ENCODE measurements around the gene MAGI2.
"Not testable (repeated sequence)": the region's sequence is repeated elsewhere in the genome, so short reads cannot be mapped to it uniquely, and the experiment has no call there.

MAGI2 gene

GRCh38 chr7:78523930-78524329 lies 929.5 kb downstream of the MAGI2 start:
- DNase-seq: no peak

GRCh38 chr7:78521961-78522360 lies 931.5 kb downstream of the MAGI2 start:
- no peak for DNase-seq

- DNase-seq: no peak
Measured at GRCh38 chr7:78516450-78516849, 937.0 kb downstream of the MAGI2 start.

- no peak for DNase-seq
Measured at GRCh38 chr7:78514634-78515033, 938.8 kb downstream of the MAGI2 start.

GRCh38 chr7:78510580-78511188 lies 942.8 kb downstream of the MAGI2 start:
- no peak for DNase-seq

GRCh38 chr7:78503301-78503700 lies 950.2 kb downstream of the MAGI2 start:
- DNase-seq: not testable (repeated sequence)

GRCh38 chr7:78501064-78501463 lies 952.4 kb downstream of the MAGI2 start:
- no peak for DNase-seq

- no peak for DNase-seq
Measured at GRCh38 chr7:78499971-78500370, 953.5 kb downstream of the MAGI2 start.

- DNase-seq: no peak
Measured at GRCh38 chr7:78499283-78499682, 954.2 kb downstream of the MAGI2 start.

GRCh38 chr7:78497728-78498427 lies 955.6 kb downstream of the MAGI2 start:
- DNase-seq: no peak

- DNase-seq: no peak
Measured at GRCh38 chr7:78496096-78496630, 957.3 kb downstream of the MAGI2 start.

- DNase-seq: no peak
Measured at GRCh38 chr7:78493401-78493800, 960.1 kb downstream of the MAGI2 start.

- DNase-seq: no peak
Measured at GRCh38 chr7:78492146-78492545, 961.3 kb downstream of the MAGI2 start.

GRCh38 chr7:78490524-78490923 lies 962.9 kb downstream of the MAGI2 start:
- DNase-seq: no peak

GRCh38 chr7:78489476-78490240 lies 963.8 kb downstream of the MAGI2 start:
- no peak for DNase-seq

GRCh38 chr7:78487464-78487863 lies 966.0 kb downstream of the MAGI2 start:
- no peak for DNase-seq

- DNase-seq: no peak
Measured at GRCh38 chr7:78479348-78479747, 974.1 kb downstream of the MAGI2 start.

- DNase-seq: no peak
Measured at GRCh38 chr7:78476851-78477405, 976.5 kb downstream of the MAGI2 start.

- DNase-seq: no peak
Measured at GRCh38 chr7:78473571-78474301, 979.7 kb downstream of the MAGI2 start.

GRCh38 chr7:78473021-78473420 lies 980.4 kb downstream of the MAGI2 start:
- DNase-seq: no peak

GRCh38 chr7:78472519-78472918 lies 980.9 kb downstream of the MAGI2 start:
- DNase-seq: no peak

GRCh38 chr7:78465894-78466293 lies 987.6 kb downstream of the MAGI2 start:
- no peak for DNase-seq

GRCh38 chr7:78463039-78463438 lies 990.4 kb downstream of the MAGI2 start:
- no peak for DNase-seq

All from activated CD8-positive, alpha-beta memory T cell treated with anti-CD3 and anti-CD28 coated beads, Interleukin-2, amount 50 U/mL, for 4 hours (primary cell).